ENCODE measurements around the gene COL5A1. TPM values are rescaled to one million over a fixed set of nuclear protein-coding genes. Genes with fewer than 3 reads are reported as not detected.

The COL5A1 gene
- polyA plus RNA-seq, 3 donors: 0.01 TPM; not detected in 2

GRCh38 chr9:134891053-134891452 lies 249.4 kb downstream of the COL5A1 start:
- Mint-ChIP-seq H3K4me3 (peak overlapping the region; percentile 28 to 74), H3K36me3 (no peaks in the 10 kb centered on the region), H3K27me3 (ENCODE audit: low read depth in 3 of 3) (peaks cover 17 to 36% (median 17%) of the 10 kb centered on the region in 3 donors), H3K9me3 (peaks cover 4 to 16% (median 7%) of the 10 kb centered on the region in 7 donors), H3K4me1 (peaks cover 32% of the 10 kb centered on the region), H3K27ac (peak overlapping the region in 4 of 7 donors; percentile 2 to 43 (median 4))
- Histone ChIP-seq H3K4me3 (replicated peaks in 1 of 3; ENCODE audit: low read depth in 2 of 3, low read length in 3 of 3) (peak overlapping the region in 1 of 3 experiments; percentile 26), H4K20me1 (ENCODE audit: insufficient read depth, low read length) (no peaks in the 10 kb centered on the region), H3K27ac (ENCODE audit: low read depth in 1 of 2, low read length in 2 of 2) (peak overlapping the region in 1 of 2 donors; percentile 5), H3K4me1 (ENCODE audit: control insufficient read depth in 1 of 2, insufficient read depth in 2 of 2, low read length in 2 of 2) (peaks cover 30 to 38% of the 10 kb centered on the region in 2 donors), H3K36me3 (replicated peaks in 1 of 2; ENCODE audit: control insufficient read depth in 1 of 2, insufficient read depth in 2 of 2, low read length in 2 of 2) (no peaks in the 10 kb centered on the region), H3K79me2 (ENCODE audit: insufficient read depth, low read length) (no peaks in the 10 kb centered on the region), H2AFZ (ENCODE audit: insufficient read depth, low read depth, low read length, poor library complexity, severe bottlenecking) (no peak overlapping the region), H3K27me3 (ENCODE audit: control insufficient read depth in 2 of 2, insufficient read depth in 2 of 2, low read length in 2 of 2) (peaks cover 0 to 7% of the 10 kb centered on the region in 2 donors), H3K4me2 (replicated peaks; ENCODE audit: extremely low read depth, low read length, poor library complexity, severe bottlenecking) (peak overlapping the region; percentile 32), H3K9me3 (replicated peaks in 1 of 2; ENCODE audit: control insufficient read depth in 1 of 2, insufficient read depth in 1 of 2, low read length in 2 of 2) (peaks cover 11 to 13% of the 10 kb centered on the region in 2 donors), H3K9ac (ENCODE audit: insufficient read depth, low read length, poor library complexity, severe bottlenecking) (no peak overlapping the region)
- whole genome bisulfite sequencing (ENCODE audit: insufficient coverage): 7% methylated on average over 7 of the region's 8 CpGs
- peak; percentile 11 to 68 (median 32) for DNase-seq
- intact Hi-C loops (cut with micrococcal nuclease): no loop called here
- no peak for TF ChIP-seq CTCF (IDR thresholded peaks at IDR 0.05)

- DNase-seq: peak in 1 of 3 donors; percentile 3
- intact Hi-C loops (cut with micrococcal nuclease): no loop called here
- Histone ChIP-seq H3K9ac (ENCODE audit: insufficient read depth, low read length, poor library complexity, severe bottlenecking) (no peak overlapping the region), H3K36me3 (replicated peaks in 1 of 2; ENCODE audit: control insufficient read depth in 1 of 2, insufficient read depth in 2 of 2, low read length in 2 of 2) (no peaks in the 10 kb centered on the region), H3K27me3 (ENCODE audit: control insufficient read depth in 2 of 2, insufficient read depth in 2 of 2, low read length in 2 of 2) (peaks cover 0 to 7% of the 10 kb centered on the region in 2 donors), H3K4me1 (ENCODE audit: control insufficient read depth in 1 of 2, insufficient read depth in 2 of 2, low read length in 2 of 2) (peaks cover 30 to 38% of the 10 kb centered on the region in 2 donors), H3K9me3 (replicated peaks in 1 of 2; ENCODE audit: control insufficient read depth in 1 of 2, insufficient read depth in 1 of 2, low read length in 2 of 2) (peaks cover 11 to 13% of the 10 kb centered on the region in 2 donors), H3K4me3 (replicated peaks in 1 of 3; ENCODE audit: low read depth in 2 of 3, low read length in 3 of 3) (peak overlapping the region in 1 of 3 experiments; percentile 26), H3K27ac (ENCODE audit: low read depth in 1 of 2, low read length in 2 of 2) (peak overlapping the region in 1 of 2 donors; percentile 5), H3K79me2 (ENCODE audit: insufficient read depth, low read length) (no peaks in the 10 kb centered on the region), H2AFZ (ENCODE audit: insufficient read depth, low read depth, low read length, poor library complexity, severe bottlenecking) (no peak overlapping the region), H3K4me2 (replicated peaks; ENCODE audit: extremely low read depth, low read length, poor library complexity, severe bottlenecking) (peak overlapping the region; percentile 32), H4K20me1 (ENCODE audit: insufficient read depth, low read length) (no peaks in the 10 kb centered on the region)
- peak overlapping the region in 1 of 2 donors; percentile 74 for H3K4me3 Mint-ChIP-seq
- WGBS (ENCODE audit: insufficient coverage): 61% methylated on average over 4 of the region's 5 CpGs
- H3K36me3 Mint-ChIP-seq: no peaks in the 10 kb centered on the region
- TF ChIP-seq CTCF (IDR thresholded peaks at IDR 0.05): no peak
- peaks cover 4 to 20% (median 9%) of the 10 kb centered on the region in 7 donors for H3K9me3 Mint-ChIP-seq
- H3K4me1 Mint-ChIP-seq: peaks cover 34% of the 10 kb centered on the region
- peak overlapping the region in 1 of 7 donors; percentile 41 for H3K27ac Mint-ChIP-seq
- H3K27me3 Mint-ChIP-seq (ENCODE audit: low read depth in 3 of 3): peaks cover 17 to 35% (median 17%) of the 10 kb centered on the region in 3 donors
Measured at GRCh38 chr9:134891713-134892112, 250.1 kb downstream of the COL5A1 start.

Measured in CD14-positive monocyte (primary cell).